HepG2 (cell line): Measurements from ENCODE around the gene DLG4. TPM values are rescaled to one million over a fixed set of nuclear protein-coding genes. Genes with fewer than 3 reads are reported as not detected.

Experiments used
- ATF7 ChIP-seq, 2 experiments: fragments of 450-650 bp in 1 of 2; sonication (generic) in 1 of 2; formaldehyde crosslinking in 1 of 2; IDR thresholded peaks; 2 replicates each; pipeline versions ENCODE4 v1.4.0 to v1.6.1; 2016 to 2020; ENCODE audit warnings: antibody characterized with exemption in 1 of 2, mild to moderate bottlenecking in 1 of 2, missing genetic modification reagents in 1 of 2
- DNMT3B ChIP-seq: conservative IDR thresholded peaks from 2 replicates; pipeline ENCODE4 v1.6.1; 2016; ENCODE audit warnings: missing biosample characterization, control low read depth
- ELK4 ChIP-seq: sonication (generic); formaldehyde crosslinking; IDR thresholded peaks from 2 replicates; pipeline ENCODE4 v1.9.0; 2021; ENCODE audit warnings: missing genetic modification reagents, borderline replicate concordance
- JUN ChIP-seq: sonication (generic); formaldehyde crosslinking; IDR thresholded peaks from 2 replicates; pipeline ENCODE4 v1.4.0; 2020; ENCODE audit warnings: mild to moderate bottlenecking, missing genetic modification reagents
- MXD4 ChIP-seq: IDR thresholded peaks from 2 replicates; pipeline ENCODE4 v1.6.1; 2016; ENCODE audit warnings: mild to moderate bottlenecking, missing biosample characterization, missing genetic modification reagents
- MXI1 ChIP-seq: IDR thresholded peaks from 3 replicates; pipeline ENCODE4 v1.6.1; 2012; ENCODE audit warnings: low read depth, low read length, inconsistent platforms, borderline replicate concordance
- PHF20 ChIP-seq: sonication (generic); formaldehyde crosslinking; IDR thresholded peaks from 2 replicates; pipeline ENCODE4 v1.5.0; 2020; ENCODE audit warnings: mild to moderate bottlenecking, missing genetic modification reagents
- RAD21 ChIP-seq: fragments of 450-650 bp; formaldehyde crosslinking; IDR thresholded peaks from 2 replicates; pipeline ENCODE4 v1.5.0; 2020; ENCODE audit warnings: mild to moderate bottlenecking
- SP4 ChIP-seq: sonication (generic); formaldehyde crosslinking; IDR thresholded peaks from 2 replicates; pipeline ENCODE4 v1.8.1; 2023; ENCODE audit warnings: mild to moderate bottlenecking, missing genetic modification reagents
- THAP9 ChIP-seq: sonication (generic); formaldehyde crosslinking; IDR thresholded peaks from 2 replicates; pipeline ENCODE4; 2020; ENCODE audit warnings: missing genetic modification reagents, mild to moderate bottlenecking, borderline replicate concordance
- U2AF1 ChIP-seq: fragments of 200-400 bp; formaldehyde crosslinking; optimal IDR thresholded peaks from 2 replicates; pipeline ENCODE3; 2017; ENCODE audit warnings: mild to moderate bottlenecking, low read depth, low read length
- ZC3H13 ChIP-seq: sonication (generic); formaldehyde crosslinking; IDR thresholded peaks from 2 replicates; pipeline ENCODE4 v1.8.1; 2023; ENCODE audit warnings: mild to moderate bottlenecking, missing genetic modification reagents, moderate library complexity
- ZEB1 ChIP-seq: IDR thresholded peaks from 2 replicates; pipeline ENCODE4 v1.6.1; 2012; ENCODE audit warnings: mild to moderate bottlenecking, low read depth, inconsistent platforms; ENCODE audit not compliant: insufficient replicate concordance
- ZFP91 ChIP-seq: sonication (generic); formaldehyde crosslinking; IDR thresholded peaks from 2 replicates; pipeline ENCODE4 v1.9.0; 2022; ENCODE audit warnings: missing genetic modification reagents, mild to moderate bottlenecking, borderline replicate concordance
- ZFYVE20 ChIP-seq: sonication (generic); formaldehyde crosslinking; IDR thresholded peaks from 2 replicates; pipeline ENCODE4 v1.8.0; 2023; ENCODE audit warnings: low read depth, mild to moderate bottlenecking, moderate library complexity, missing genetic modification reagents, borderline replicate concordance
- ZIK1 ChIP-seq: sonication (generic); formaldehyde crosslinking; IDR thresholded peaks from 2 replicates; pipeline ENCODE4 v1.5.0; 2020; ENCODE audit warnings: mild to moderate bottlenecking, low read depth, missing genetic modification reagents, borderline replicate concordance
- ZNF280D ChIP-seq: sonication (generic); formaldehyde crosslinking; IDR thresholded peaks from 2 replicates; pipeline ENCODE4 v1.5.1; 2020; ENCODE audit warnings: mild to moderate bottlenecking, missing genetic modification reagents
- ZNF317 ChIP-seq: sonication (generic); formaldehyde crosslinking; IDR thresholded peaks from 2 replicates; pipeline ENCODE4 v1.5.0; 2020; ENCODE audit warnings: mild to moderate bottlenecking, missing genetic modification reagents
- ZNF329 ChIP-seq: sonication (generic); formaldehyde crosslinking; IDR thresholded peaks from 2 replicates; pipeline ENCODE4 v1.9.0; 2021; ENCODE audit warnings: low read depth, mild to moderate bottlenecking, missing genetic modification reagents
- ZNF577 ChIP-seq: sonication (generic); formaldehyde crosslinking; IDR thresholded peaks from 2 replicates; pipeline ENCODE4 v1.4.0; 2020; ENCODE audit warnings: mild to moderate bottlenecking, low read depth, missing genetic modification reagents, borderline replicate concordance
- polyA plus RNA-seq, 8 experiments: library from polyadenylated mRNA; depleted of rRNA in 3 of 8; stranded (reverse) in 7 of 8; unstranded in 1 of 8; fragments of >200 nt; fragmentation: Illumina TruSeq in 4 of 8; extraction: Trizol in 4 of 8; gene quantifications; 2 replicates each; pipeline versions ENCODE4 v1.2.1 to v1.2.3, GENCODE V29; 2011 to 2016; ENCODE audit warnings: low read depth in 4 of 8, missing spikeins in 1 of 8, mixed read lengths in 1 of 8; ENCODE audit not compliant: insufficient read depth in 1 of 8
- total RNA-seq, 5 experiments: library from RNA; depleted of rRNA; stranded (reverse); fragments of >200 nt; fragmentation: Illumina TruSeq; extraction: Trizol; gene quantifications; 2 replicates each; pipeline ENCODE4 v1.2.3, GENCODE V29; 2016; ENCODE audit warnings: low read depth in 1 of 5

Gene DLG4
- total and polyA plus RNA-seq, 2 of the 13 experiments (the other 11 are each of a cell fraction or from before 2014, with no cell fraction given) = 0.71 to 4.3 TPM

- peak; percentile 77; the same call in 1 of the 2 replicates for TF ChIP-seq THAP9 (CRISPR knock-in tag)
- TF ChIP-seq ELK4 (CRISPR knock-in tag) = no peak
- TF ChIP-seq ZNF280D (CRISPR knock-in tag) = peak; percentile 98
- peak; percentile 45; the same call in 1 of the 2 replicates for TF ChIP-seq ZFP91 (CRISPR knock-in tag)
- peak; percentile 92 for TF ChIP-seq JUN (CRISPR knock-in tag)
- TF ChIP-seq DNMT3B = peak; percentile 94; the same call in 1 of the 2 replicates
- peak; percentile 58 for TF ChIP-seq SP4 (CRISPR knock-in tag)
- TF ChIP-seq RAD21 (CRISPR knock-in tag) = 0 out of 2 replicates have a peak, but pooled peaks have one; percentile 32
- no peak for TF ChIP-seq U2AF1
- TF ChIP-seq ZNF317 (CRISPR knock-in tag) = peak; percentile 79
- peak; percentile 75; the same call in 1 of the 2 replicates for TF ChIP-seq ZNF329
- TF ChIP-seq PHF20 (CRISPR knock-in tag) = peak; percentile 56; the same call in 1 of the 2 replicates
- peak; percentile 73 for TF ChIP-seq ATF7 (IDR thresholded peaks at IDR 0.05)
- TF ChIP-seq ATF7 (CRISPR knock-in tag; IDR thresholded peaks at IDR 0.05) = peak; percentile 90
- TF ChIP-seq ZNF577 (CRISPR knock-in tag) = no peak
- peak; percentile 96 for TF ChIP-seq ZC3H13 (CRISPR knock-in tag)
- TF ChIP-seq ZEB1 = no peak
- TF ChIP-seq MXI1 = peak; percentile 67; the same call in 1 of the 3 replicates
- TF ChIP-seq ZIK1 (CRISPR knock-in tag) = peak; percentile 97
- peak; percentile 73; the same call in 1 of the 2 replicates for TF ChIP-seq ZFYVE20 (CRISPR knock-in tag)
- peak; percentile 84; the same call in 1 of the 2 replicates for TF ChIP-seq MXD4 (CRISPR knock-in tag)
Observed at GRCh38 chr17:7156342-7156940, 63.2 kb downstream of the DLG4 start (continued).
